GM10266 (cell line): ENCODE measurements around the gene CYYR1.

Experiments
- DNase-seq: peaks from one replicate; pipeline ENCODE4 v3.0.0; 2012; ENCODE audit errors: extremely low spot score
- TF ChIP-seq, protein P1 (sequence below): IDR thresholded peaks from 2 replicates; pipeline ENCODE4 v1.5.1; 2012; ENCODE audit warnings: mild to moderate bottlenecking, low read depth; ENCODE audit not compliant: control insufficient read depth, insufficient read depth; ENCODE audit errors: missing control alignments

Gene CYYR1

DNA sequence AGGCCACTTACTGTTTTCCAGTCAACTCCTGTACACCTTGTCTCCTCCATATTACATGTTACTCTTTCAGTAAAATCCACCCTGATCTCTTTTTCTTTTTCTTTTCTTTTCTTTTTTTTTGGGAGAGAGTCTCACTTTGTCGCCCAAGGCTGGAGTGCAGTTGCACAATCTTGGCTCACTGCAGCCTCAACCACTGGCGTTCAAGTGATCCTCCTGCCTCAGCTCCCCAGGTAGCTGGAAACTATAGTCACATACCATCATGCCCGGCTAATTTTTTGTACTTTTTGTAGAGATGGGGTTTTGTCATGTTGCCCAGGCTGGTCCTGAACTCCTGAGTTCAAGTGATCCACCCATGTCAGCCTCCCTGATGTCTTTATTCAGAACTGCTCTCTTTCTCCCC is 57.8 kb downstream of the CYYR1 start:
- no peak for DNase-seq

DNA sequence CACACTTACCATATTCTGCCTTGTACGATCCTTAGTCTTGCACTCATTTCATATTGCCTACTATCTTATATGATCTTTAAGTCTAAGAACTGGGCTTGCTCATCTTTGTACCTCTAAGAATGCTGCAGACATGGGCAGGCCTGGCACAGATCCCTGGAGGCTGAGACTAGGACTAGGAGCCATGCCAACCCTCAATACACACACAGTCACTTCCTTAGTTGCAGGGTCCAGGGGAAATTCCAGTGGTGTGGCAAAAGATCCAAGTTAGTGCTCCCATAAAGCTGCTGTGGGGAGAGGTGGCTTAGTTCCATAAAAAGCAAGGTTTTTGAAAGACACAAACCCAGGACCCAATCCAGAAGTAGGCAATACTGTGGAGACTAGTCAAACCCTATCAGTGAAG is 59.9 kb downstream of the CYYR1 start:
- TF ChIP-seq, protein P1, sequence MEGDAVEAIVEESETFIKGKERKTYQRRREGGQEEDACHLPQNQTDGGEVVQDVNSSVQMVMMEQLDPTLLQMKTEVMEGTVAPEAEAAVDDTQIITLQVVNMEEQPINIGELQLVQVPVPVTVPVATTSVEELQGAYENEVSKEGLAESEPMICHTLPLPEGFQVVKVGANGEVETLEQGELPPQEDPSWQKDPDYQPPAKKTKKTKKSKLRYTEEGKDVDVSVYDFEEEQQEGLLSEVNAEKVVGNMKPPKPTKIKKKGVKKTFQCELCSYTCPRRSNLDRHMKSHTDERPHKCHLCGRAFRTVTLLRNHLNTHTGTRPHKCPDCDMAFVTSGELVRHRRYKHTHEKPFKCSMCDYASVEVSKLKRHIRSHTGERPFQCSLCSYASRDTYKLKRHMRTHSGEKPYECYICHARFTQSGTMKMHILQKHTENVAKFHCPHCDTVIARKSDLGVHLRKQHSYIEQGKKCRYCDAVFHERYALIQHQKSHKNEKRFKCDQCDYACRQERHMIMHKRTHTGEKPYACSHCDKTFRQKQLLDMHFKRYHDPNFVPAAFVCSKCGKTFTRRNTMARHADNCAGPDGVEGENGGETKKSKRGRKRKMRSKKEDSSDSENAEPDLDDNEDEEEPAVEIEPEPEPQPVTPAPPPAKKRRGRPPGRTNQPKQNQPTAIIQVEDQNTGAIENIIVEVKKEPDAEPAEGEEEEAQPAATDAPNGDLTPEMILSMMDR, result no peak
- DNase-seq, result no peak

More for the DNA sequence above, 57.8 kb downstream of the CYYR1 start:
- TF ChIP-seq, protein P1, result no peak

DNA sequence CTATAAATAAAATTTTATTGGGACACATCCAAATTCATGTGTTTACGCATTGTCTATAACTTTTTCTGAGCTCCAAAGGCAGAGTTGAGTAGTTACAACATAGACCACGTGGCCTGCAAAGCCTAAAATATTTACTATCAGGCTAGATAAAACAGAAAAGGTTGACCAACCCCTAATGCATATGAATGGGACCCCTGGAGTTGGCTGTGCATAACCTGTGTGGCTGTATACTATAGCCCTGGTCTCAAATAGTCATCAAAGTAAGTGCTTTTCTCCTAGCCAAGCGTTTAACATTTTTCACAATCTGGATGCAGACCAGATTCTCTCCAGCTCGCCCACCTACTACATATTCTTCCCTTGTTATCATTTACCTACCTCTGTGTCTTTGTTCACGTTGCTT is 60.4 kb downstream of the CYYR1 start:
- DNase-seq, result no peak
- TF ChIP-seq, protein P1, result no peak

DNA sequence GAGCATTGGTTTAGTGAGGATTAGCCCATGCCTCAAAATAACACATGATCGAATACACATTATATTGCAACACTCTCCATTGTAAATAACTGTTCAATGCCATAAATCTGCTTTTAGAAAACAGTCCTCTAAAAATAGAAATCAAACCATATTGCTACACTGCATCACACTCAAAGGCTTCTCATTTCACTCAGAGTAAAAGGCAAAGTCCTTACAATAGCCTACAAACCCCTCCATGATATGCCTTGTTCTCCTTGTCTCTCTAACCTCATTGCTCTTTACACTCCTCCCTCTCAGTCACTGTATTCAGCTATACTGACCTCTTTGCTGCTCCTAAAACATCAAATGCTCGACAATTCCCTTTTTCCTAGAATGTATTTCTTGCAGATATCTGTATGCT is 64.2 kb downstream of the CYYR1 start:
- TF ChIP-seq, protein P1, result no peak
- no peak for DNase-seq

- DNase-seq, result no peak
- TF ChIP-seq, protein P1, result no peak
Observed at GRCh38 chr21:26506956-26507355, 66.1 kb downstream of the CYYR1 start.

DNA sequence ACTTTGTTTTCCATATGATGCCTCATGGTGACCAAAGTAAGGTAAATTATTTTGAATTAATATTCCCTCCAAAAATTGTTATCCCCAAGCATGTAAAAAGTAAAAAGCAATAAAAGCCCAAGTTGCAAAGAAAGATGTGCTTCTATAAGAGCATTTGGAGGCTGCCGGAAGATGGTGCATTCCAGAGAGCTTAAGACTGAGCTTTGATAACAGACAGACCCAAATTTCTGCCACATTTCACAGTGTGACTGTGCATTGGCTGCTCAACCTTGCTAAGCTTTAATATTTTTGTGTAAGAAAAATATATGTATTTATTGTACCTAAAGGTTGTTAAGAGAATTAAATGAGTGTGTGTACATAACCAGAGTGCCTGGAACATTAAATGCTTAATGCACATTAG is 67.9 kb downstream of the CYYR1 start:
- TF ChIP-seq, protein P1, result no peak
- DNase-seq, result no peak

DNA sequence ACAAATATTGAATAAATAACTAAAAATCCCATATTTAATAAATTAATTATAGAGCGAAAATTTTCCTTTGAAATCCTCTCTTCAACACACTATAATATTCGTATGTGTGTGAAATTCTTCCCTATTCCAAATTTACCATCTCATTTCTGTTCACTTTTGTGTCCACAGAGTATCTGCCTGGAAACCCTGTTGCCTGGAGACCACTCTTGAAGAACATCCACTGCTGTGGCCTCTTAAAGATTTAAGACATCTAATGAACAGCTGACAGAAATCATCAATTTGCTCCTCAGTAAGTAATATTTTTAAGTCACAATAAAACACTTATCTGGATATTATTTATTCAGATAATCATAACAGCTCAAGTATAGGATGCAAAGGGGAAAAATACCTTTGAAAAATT is 69.7 kb downstream of the CYYR1 start:
- TF ChIP-seq, protein P1, result no peak
- no peak for DNase-seq
